H1 (cell line): ENCODE results near the gene TRNAU1AP. TPM values are rescaled to one million over a fixed set of nuclear protein-coding genes. Genes with fewer than 3 reads are reported as not detected.

ENCODE experiments used
- CTCF ChIA-PET: fragments of 300-600 bp; sonication (Branson Sonifier 250); formaldehyde crosslinking; loops from one replicate; lab custom pipeline; 2021; ENCODE audit not compliant: partially characterized antibody; lab: Charles Lee
- POLR2A ChIA-PET: fragments of 300-600 bp; sonication (Branson Sonifier 250); formaldehyde crosslinking; loops from one replicate; lab custom pipeline; 2021; ENCODE audit warnings: inconsistent platforms; ENCODE audit not compliant: partially characterized antibody; lab: Charles Lee
- DNase-seq, 2 experiments: peaks; one replicate each; pipeline versions ENCODE4 v3.0.0 to v3.0.0-alpha.2; 2010 to 2022; ENCODE audit warnings: low spot score in 2 of 2, low read depth in 1 of 2, mixed read lengths in 1 of 2
- FAIRE-seq: peaks from 2 replicates; lab custom pipeline; 2011; peaks lifted over from hg19 to GRCh38; lab: Jason Lieb, UNC
- H2AFZ ChIP-seq: 2 replicates; pipeline ENCODE4 v1.8.1; 2012; ENCODE audit warnings: low read length, inconsistent platforms
- H2AK5ac ChIP-seq: 2 replicates; pipeline ENCODE4 v1.6.1; 2013; ENCODE audit warnings: low read depth, low read length
- H2BK120ac ChIP-seq: replicated peaks from 2 replicates; pipeline ENCODE3; 2013; ENCODE audit warnings: low read depth, low read length, inconsistent platforms
- H2BK12ac ChIP-seq: 2 replicates; pipeline ENCODE4 v1.6.1; 2013; ENCODE audit warnings: low read depth, low read length
- H2BK15ac ChIP-seq: 2 replicates; pipeline ENCODE4 v1.6.1; 2013; ENCODE audit warnings: low read length
- H2BK20ac ChIP-seq: 2 replicates; pipeline ENCODE4 v1.6.1; 2013; ENCODE audit warnings: low read length
- H2BK5ac ChIP-seq: 2 replicates; pipeline ENCODE4 v1.6.1; 2013; ENCODE audit warnings: low read depth, low read length
- H3K14ac ChIP-seq: 2 replicates; pipeline ENCODE4 v1.6.1; 2013; ENCODE audit warnings: inconsistent platforms; ENCODE audit not compliant: insufficient read length
- H3K18ac ChIP-seq: 2 replicates; pipeline ENCODE4 v1.6.1; 2013; ENCODE audit warnings: low read length; ENCODE audit errors: extremely low read depth
- H3K23ac ChIP-seq: 2 replicates; pipeline ENCODE4 v1.6.1; 2013; ENCODE audit warnings: inconsistent platforms; ENCODE audit not compliant: insufficient read length
- H3K23me2 ChIP-seq: 2 replicates; pipeline ENCODE4 v1.6.1; 2013; ENCODE audit warnings: low read depth, low read length
- H3K27ac ChIP-seq: 2 replicates; pipeline ENCODE4 v1.6.1; 2011; ENCODE audit warnings: low read depth, low read length, inconsistent platforms
- H3K27me3 ChIP-seq, 4 experiments: replicated peaks in 1 of 4; 1 replicate in 1 of 4; 2 replicates in 3 of 4; pipeline versions ENCODE4 v1.6.1 to v1.8.1; 2011 to 2013; ENCODE audit warnings: low read length in 3 of 4, mild to moderate bottlenecking in 3 of 4, inconsistent platforms in 2 of 4, mixed read lengths in 2 of 4, moderate library complexity in 1 of 4; ENCODE audit not compliant: control insufficient read depth in 3 of 4, insufficient read depth in 3 of 4; ENCODE audit errors: extremely low read depth in 1 of 4
- H3K36me3 ChIP-seq, 4 experiments: 2 replicates each; pipeline versions ENCODE4 v1.6.1 to v1.8.1; 2011 to 2013; ENCODE audit warnings: mild to moderate bottlenecking in 4 of 4, low read length in 3 of 4, moderate library complexity in 2 of 4, control low read depth in 1 of 4, inconsistent platforms in 1 of 4; ENCODE audit not compliant: insufficient read depth in 4 of 4, control insufficient read depth in 2 of 4
- H3K4ac ChIP-seq: replicated peaks from 2 replicates; pipeline ENCODE3; 2013; ENCODE audit warnings: low read length, low read depth, mixed read lengths, inconsistent platforms; ENCODE audit not compliant: insufficient read length
- H3K4me1 ChIP-seq, 4 experiments: replicated peaks in 1 of 4; 1 replicate in 1 of 4; 2 replicates in 3 of 4; pipeline versions ENCODE4 v1.6.1 to v1.8.1; 2011 to 2013; ENCODE audit warnings: low read length in 3 of 4, inconsistent platforms in 2 of 4, mixed read lengths in 1 of 4; ENCODE audit not compliant: insufficient read depth in 4 of 4, control insufficient read depth in 3 of 4
- H3K4me2 ChIP-seq, 2 experiments: 2 replicates each; pipeline versions ENCODE4 v1.6.1 to v1.8.1; 2011 to 2013; ENCODE audit warnings: low read depth in 2 of 2, low read length in 2 of 2, control low read depth in 1 of 2, inconsistent platforms in 1 of 2, mild to moderate bottlenecking in 1 of 2; ENCODE audit not compliant: insufficient read depth in 1 of 2
- H3K4me3 ChIP-seq, 4 experiments: fragments of 200-600, 300-600 bp in 1 of 4; sonication (generic), shearing (Covaris generic), sonication (Bioruptor Twin) in 1 of 4; 2 replicates each; pipeline versions ENCODE4 v1.5.1 to v1.8.1; 2011 to 2016; ENCODE audit warnings: low read length in 4 of 4, low read depth in 3 of 4, control low read depth in 2 of 4, inconsistent platforms in 2 of 4, mild to moderate bottlenecking in 2 of 4, mixed read lengths in 1 of 4, moderate library complexity in 1 of 4; ENCODE audit not compliant: insufficient read depth in 2 of 4; ENCODE audit errors: extremely low read depth in 1 of 4
- H3K56ac ChIP-seq: replicated peaks from 2 replicates; pipeline ENCODE3; 2013; ENCODE audit warnings: low read depth, mild to moderate bottlenecking, mixed read lengths, low read length, inconsistent platforms; ENCODE audit not compliant: insufficient read length
- H3K79me1 ChIP-seq: 2 replicates; pipeline ENCODE4 v1.6.1; 2013; ENCODE audit warnings: low read depth, low read length, control low read depth
- H3K79me2 ChIP-seq, 2 experiments: 2 replicates each; pipeline versions ENCODE4 v1.6.1 to v1.8.1; 2012 to 2013; ENCODE audit warnings: low read length in 2 of 2, mild to moderate bottlenecking in 2 of 2, inconsistent platforms in 1 of 2; ENCODE audit not compliant: insufficient read depth in 2 of 2, control insufficient read depth in 1 of 2
- H3K9ac ChIP-seq, 4 experiments: replicated peaks in 1 of 4; 1 replicate in 1 of 4; 2 replicates in 3 of 4; pipeline versions ENCODE4 v1.6.1 to v1.8.1; 2011 to 2013; ENCODE audit warnings: low read depth in 3 of 4, low read length in 3 of 4, control low read depth in 2 of 4, mild to moderate bottlenecking in 2 of 4, moderate library complexity in 2 of 4, inconsistent platforms in 1 of 4; ENCODE audit errors: extremely low read depth in 1 of 4
- H3K9me3 ChIP-seq, 2 experiments: 2 replicates each; pipeline versions ENCODE4 v1.6.1 to v1.8.1; 2012 to 2013; ENCODE audit warnings: mild to moderate bottlenecking in 2 of 2, moderate library complexity in 2 of 2, control low read depth in 1 of 2, inconsistent platforms in 1 of 2, low read depth in 1 of 2, low read length in 1 of 2, mixed read lengths in 1 of 2; ENCODE audit not compliant: insufficient read depth in 2 of 2
- H4K20me1 ChIP-seq, 2 experiments: replicated peaks in 1 of 2; 2 replicates each; pipeline versions ENCODE3 to v1.8.1; 2011 to 2013; ENCODE audit warnings: inconsistent platforms in 2 of 2, low read length in 2 of 2, mild to moderate bottlenecking in 1 of 2; ENCODE audit not compliant: insufficient read depth in 2 of 2, control insufficient read depth in 1 of 2
- H4K5ac ChIP-seq: 2 replicates; pipeline ENCODE4 v1.6.1; 2013; ENCODE audit warnings: low read length, low read depth, mixed read lengths, inconsistent platforms; ENCODE audit not compliant: insufficient read length
- H4K8ac ChIP-seq: 2 replicates; pipeline ENCODE4 v1.8.0; 2013; ENCODE audit warnings: mild to moderate bottlenecking, moderate library complexity, low read length, inconsistent platforms; ENCODE audit not compliant: insufficient read depth; ENCODE audit errors: extremely low read depth
- H4K91ac ChIP-seq: replicated peaks from 2 replicates; pipeline ENCODE3; 2013; ENCODE audit warnings: low read length, mixed read lengths, inconsistent platforms; ENCODE audit not compliant: insufficient read length
- RFX5 ChIP-seq: IDR thresholded peaks from 2 replicates; pipeline ENCODE4 v1.6.1; 2011; ENCODE audit warnings: low read depth, low read length, improper control_type of control experiment, borderline replicate concordance
- TEAD4 ChIP-seq: IDR thresholded peaks from 2 replicates; pipeline ENCODE4 v1.6.1; 2012; ENCODE audit warnings: low read depth, low read length, inconsistent platforms, mixed read lengths
- WGBS, 2 experiments: shearing (Covaris generic) in 1 of 2; methylation state at CpG; one replicate each; pipeline versions ENCODE4 v1.1.6 to v1.1.7; 2013 to 2015; ENCODE audit warnings: low lambda C conversion rate in 2 of 2, mixed read lengths in 2 of 2, inconsistent platforms in 1 of 2, low coverage in 1 of 2, missing lambda C conversion rate in 1 of 2; ENCODE audit not compliant: insufficient replicate concordance in 2 of 2, insufficient coverage in 1 of 2, insufficient read length in 1 of 2; ENCODE audit errors: extremely low coverage in 1 of 2, missing lambda C conversion rate in 1 of 2; 5-methylcytosine and 5-hydroxymethylcytosine counted together
- polyA plus RNA-seq, 7 experiments: library from polyadenylated mRNA; depleted of rRNA in 3 of 7; stranded (reverse) in 5 of 7; unstranded in 2 of 7; fragments of >200 nt in 5 of 7; fragments of 200-250 nt in 2 of 7; gene quantifications; 1 replicate in 5 of 7; 2 replicates in 1 of 7; 4 replicates in 1 of 7; pipeline versions ENCODE4 v1.2.1 to v1.2.3, GENCODE V29; 2011 to 2013; ENCODE audit warnings: missing spikeins in 2 of 7, mixed read lengths in 2 of 7
- total RNA-seq: library from RNA; stranded (reverse); fragmentation: NEBNext Ultra II Directional; extraction: Animal tissue kit (Norgen Biotek cat#: 25700); gene quantifications from 2 replicates; pipeline ENCODE4 v1.2.1, GENCODE V29; 2021

The TRNAU1AP gene
- total and polyA plus RNA-seq, 2 of the 8 experiments (the other 6 are each of a cell fraction or from before 2014, with no cell fraction given), result 35.2 to 37.1 TPM

DNA sequence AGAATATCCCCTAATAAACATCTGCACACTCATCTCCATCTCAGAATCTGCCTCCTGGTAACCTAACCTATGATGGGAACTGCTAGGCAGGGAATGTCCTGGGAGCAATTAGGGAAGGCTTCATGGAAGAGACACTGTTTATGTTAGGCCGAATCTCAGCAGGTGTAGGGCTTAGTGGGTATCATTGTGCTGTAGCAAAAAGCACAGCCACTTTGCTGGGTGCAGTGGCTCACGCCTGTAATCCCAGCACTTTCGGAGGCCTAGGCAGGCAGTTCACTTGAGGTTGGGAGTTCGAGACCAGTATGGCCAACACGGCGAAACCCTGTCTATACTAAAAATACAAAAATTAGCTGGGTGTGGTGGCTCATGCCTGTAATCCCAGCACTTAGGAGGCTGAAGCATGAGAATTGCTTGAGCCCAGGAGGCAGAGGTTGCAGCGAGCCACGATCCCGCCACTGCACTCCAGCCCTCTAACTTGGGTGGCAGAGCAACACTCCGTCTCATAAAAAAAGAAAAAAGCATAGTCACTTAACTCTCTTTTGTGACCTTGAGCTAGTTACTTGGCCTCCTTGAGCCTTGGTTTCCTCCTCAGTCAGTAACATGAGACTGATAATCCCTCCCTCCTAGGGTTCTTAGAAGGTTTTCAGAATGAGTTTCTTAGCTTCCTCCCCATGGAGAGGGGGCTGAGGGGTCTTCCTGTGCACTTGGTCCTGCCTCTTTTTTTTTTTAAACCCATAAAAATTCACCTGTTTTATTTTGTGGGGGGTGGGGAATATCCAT is 42.7 kb downstream of the TRNAU1AP start:
- Histone ChIP-seq H3K56ac (no peak overlapping the region), H2BK120ac (no peak overlapping the region), H3K14ac (no peak overlapping the region), H3K36me3 (no peaks in the 10 kb centered on the region), H2BK12ac (no peak overlapping the region; the same call in 1 of the 2 replicates), H2BK20ac (no peak overlapping the region), H4K91ac (no peak overlapping the region), H3K4me1 (peaks cover 9 to 18% (median 14%) of the 10 kb centered on the region in 4 experiments), H2BK15ac (no peak overlapping the region; the same call in 1 of the 2 replicates), H3K79me1 (no peaks in the 10 kb centered on the region), H2BK5ac (peak overlapping the region; percentile 67), H3K4ac (no peak overlapping the region), H2AFZ (no peak overlapping the region), H3K79me2 (no peaks in the 10 kb centered on the region; a peak in 1 of 4 replicates), H3K4me3 (no peak overlapping the region), H3K18ac (no peak overlapping the region), H4K8ac (no peak overlapping the region), H3K27ac (peak overlapping the region; percentile 2; the same call in 1 of the 2 replicates), H3K9me3 (no peaks in the 10 kb centered on the region; a peak in 1 of 4 replicates), H3K4me2 (peak overlapping the region; percentile 4 to 26; a peak in 1 of 4 replicates), H3K23me2 (no peaks in the 10 kb centered on the region; the same call in none of the 2 replicates), H3K9ac (no peak overlapping the region), H4K5ac (no peak overlapping the region), H3K27me3 (peaks cover 0 to 7% (median 2%) of the 10 kb centered on the region in 4 experiments; a peak in 3 of 7 replicates), H3K23ac (no peak overlapping the region), H4K20me1 (no peaks in the 10 kb centered on the region), H2AK5ac (no peak overlapping the region)
- ChIA-PET POLR2A (interaction anchor here (0.5 to 21.8 kb wide), 5 partner anchors 16 to 82 kb away, joined by 4 to 473 read pairs (median 6); partner anchors contain the start of genes RCC1 and RNU11), CTCF (interaction anchor here (0.6 to 1.6 kb wide), 4 partner anchors 9 to 1102 kb away, joined by 3 to 5 read pairs (median 4); no protein-coding TSS in a partner anchor)
- WGBS, 2 experiments, result 73% methylated on average over 9 of the region's 10 CpGs; no CpG with 5 or more reads in 1 of the 2 experiments
- FAIRE-seq (no peak), DNase-seq (no peak)
- TF ChIP-seq RFX5 (no peak), TEAD4 (no peak)
